ENCODE results near the gene ZCCHC7. TPM values are rescaled to one million over a fixed set of nuclear protein-coding genes. Genes with fewer than 3 reads are reported as not detected.
A peak's percentile ranks its signal among the peaks of the same experiment; 100 is the strongest.

The ZCCHC7 gene
- total RNA-seq, 1 experiment from 2014 or later, result 27.9 TPM

- TF ChIP-seq EZH2 (IDR thresholded peaks at IDR 0.05; ENCODE audit: borderline replicate concordance, low read depth, low read length, poor library complexity, severe bottlenecking) (no peak), CTCF (conservative IDR thresholded peaks at IDR 0.05; ENCODE audit: low read depth, low read length) (peak; percentile 63)
- BruUV-seq (replicated peaks), result no TSS peak
- intact Hi-C loops (cut with micrococcal nuclease; ENCODE audit: unreplicated experiment), result loop anchor here (10.0 kb wide), 1 partner anchor 125 kb away; no protein-coding TSS in a partner anchor
- no peak overlapping the region for H3K4me3 ChIP-seq (ENCODE audit: low read depth, low read length, poor library complexity, severe bottlenecking)
- ChIA-PET POLR2A (ENCODE audit: low non-redundant PET) (interaction anchor here (0.7 kb wide), 1 partner anchor 8 kb away, joined by 3 read pairs; no protein-coding TSS in a partner anchor), CTCF (no interaction called here)
- H3K27me3 ChIP-seq (replicated peaks; ENCODE audit: insufficient read depth, low read depth, low read length, poor library complexity), result no peaks in the 10 kb centered on the region
- H3K36me3 ChIP-seq (ENCODE audit: insufficient read depth, low read length, poor library complexity, severe bottlenecking), result no peaks in the 10 kb centered on the region
- H3K4me1 ChIP-seq (ENCODE audit: insufficient read depth, low read length, poor library complexity, severe bottlenecking), result peaks cover 31% of the 10 kb centered on the region
- DNase-seq (ENCODE audit: low spot score), result peak; percentile 65
- H3K27ac ChIP-seq (ENCODE audit: low read depth, low read length, poor library complexity, severe bottlenecking), result peak overlapping the region; percentile 26
- H3K9me3 ChIP-seq (ENCODE audit: low read depth, low read length, poor library complexity, severe bottlenecking), result no peaks in the 10 kb centered on the region
These were observed 89.3 kb downstream of the ZCCHC7 start for GRCh38 chr9:37209431-37210386.

- Histone ChIP-seq H3K4me3 (ENCODE audit: low read depth, low read length, poor library complexity, severe bottlenecking) (no peak overlapping the region), H3K4me1 (ENCODE audit: insufficient read depth, low read length, poor library complexity, severe bottlenecking) (peaks cover 43% of the 10 kb centered on the region), H3K9me3 (ENCODE audit: low read depth, low read length, poor library complexity, severe bottlenecking) (no peaks in the 10 kb centered on the region), H3K27me3 (replicated peaks; ENCODE audit: insufficient read depth, low read depth, low read length, poor library complexity) (no peaks in the 10 kb centered on the region), H3K36me3 (ENCODE audit: insufficient read depth, low read length, poor library complexity, severe bottlenecking) (no peaks in the 10 kb centered on the region), H3K27ac (ENCODE audit: low read depth, low read length, poor library complexity, severe bottlenecking) (peak overlapping the region; percentile 39)
- DNase-seq (ENCODE audit: low spot score), result no peak
- ChIA-PET CTCF (no interaction called here), POLR2A (ENCODE audit: low non-redundant PET) (no interaction called here)
- no TSS peak for BruUV-seq (replicated peaks)
- TF ChIP-seq EZH2 (IDR thresholded peaks at IDR 0.05; ENCODE audit: borderline replicate concordance, low read depth, low read length, poor library complexity, severe bottlenecking) (no peak), CTCF (conservative IDR thresholded peaks at IDR 0.05; ENCODE audit: low read depth, low read length) (no peak)
- intact Hi-C loops (cut with micrococcal nuclease; ENCODE audit: unreplicated experiment), result loop anchor here (10.0 kb wide), 1 partner anchor 126 kb away; no protein-coding TSS in a partner anchor
These were observed 90.6 kb downstream of the ZCCHC7 start for GRCh38 chr9:37210737-37211523.

- no TSS peak for BruUV-seq (replicated peaks)
- H3K27ac ChIP-seq (ENCODE audit: low read depth, low read length, poor library complexity, severe bottlenecking), result no peak overlapping the region
- H3K36me3 ChIP-seq (ENCODE audit: insufficient read depth, low read length, poor library complexity, severe bottlenecking), result no peaks in the 10 kb centered on the region
- H3K27me3 ChIP-seq (replicated peaks; ENCODE audit: insufficient read depth, low read depth, low read length, poor library complexity), result no peaks in the 10 kb centered on the region
- TF ChIP-seq CTCF (conservative IDR thresholded peaks at IDR 0.05; ENCODE audit: low read depth, low read length) (no peak), EZH2 (IDR thresholded peaks at IDR 0.05; ENCODE audit: borderline replicate concordance, low read depth, low read length, poor library complexity, severe bottlenecking) (no peak)
- no peaks in the 10 kb centered on the region for H3K9me3 ChIP-seq (ENCODE audit: low read depth, low read length, poor library complexity, severe bottlenecking)
- POLR2A ChIA-PET (ENCODE audit: low non-redundant PET), result no interaction called here
- H3K4me1 ChIP-seq (ENCODE audit: insufficient read depth, low read length, poor library complexity, severe bottlenecking), result peaks cover 54% of the 10 kb centered on the region
- no peak for DNase-seq (ENCODE audit: low spot score)
- H3K4me3 ChIP-seq (ENCODE audit: low read depth, low read length, poor library complexity, severe bottlenecking), result no peak overlapping the region
- intact Hi-C loops (cut with micrococcal nuclease; ENCODE audit: unreplicated experiment), result loop anchor here (10.0 kb wide), 1 partner anchor 128 kb away; no protein-coding TSS in a partner anchor
- CTCF ChIA-PET, result no interaction called here
These were observed 92.1 kb downstream of the ZCCHC7 start for GRCh38 chr9:37212435-37212834.

All from A673 (cell line).